GM19438 (cell line): ENCODE measurements around the gene PRKAB1.

Experiments used
- ATAC-seq: cut with Tn5 transposase; IDR thresholded peaks from one replicate; pipeline ENCODE4 v1.9.1; 2021; ENCODE audit warnings: low read depth; ENCODE audit not compliant: unreplicated experiment

PRKAB1 gene

DNA sequence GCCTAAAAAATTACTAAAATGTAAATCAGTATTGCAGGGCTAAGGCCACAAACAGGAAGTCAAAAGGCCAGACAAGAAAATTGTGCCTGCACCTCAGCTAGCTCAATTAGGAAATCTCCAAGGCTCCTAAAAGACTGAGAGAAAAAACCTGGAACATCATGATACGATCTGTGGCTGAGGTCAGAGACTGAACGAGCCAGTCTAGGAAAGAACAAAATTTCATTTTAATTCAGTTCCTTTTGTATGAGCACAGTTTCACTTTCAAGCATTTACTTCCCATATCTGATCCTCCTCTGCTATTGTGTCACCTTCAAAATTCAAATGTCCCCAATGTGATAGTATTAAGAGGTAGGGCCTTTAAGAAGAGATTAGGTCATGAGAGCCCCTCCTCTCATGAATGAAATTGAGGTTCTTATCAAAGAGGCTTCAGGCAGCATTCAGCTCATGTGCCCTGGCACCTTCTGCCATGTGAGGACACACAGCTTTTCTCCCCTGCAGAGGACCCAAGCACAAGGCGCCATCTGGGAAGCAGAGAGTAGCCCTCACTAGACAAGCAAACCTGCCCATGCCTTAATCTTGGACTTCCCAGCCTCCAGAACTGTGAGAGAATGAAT is 14.8 kb downstream of the PRKAB1 start:
- ATAC-seq = no peak

DNA sequence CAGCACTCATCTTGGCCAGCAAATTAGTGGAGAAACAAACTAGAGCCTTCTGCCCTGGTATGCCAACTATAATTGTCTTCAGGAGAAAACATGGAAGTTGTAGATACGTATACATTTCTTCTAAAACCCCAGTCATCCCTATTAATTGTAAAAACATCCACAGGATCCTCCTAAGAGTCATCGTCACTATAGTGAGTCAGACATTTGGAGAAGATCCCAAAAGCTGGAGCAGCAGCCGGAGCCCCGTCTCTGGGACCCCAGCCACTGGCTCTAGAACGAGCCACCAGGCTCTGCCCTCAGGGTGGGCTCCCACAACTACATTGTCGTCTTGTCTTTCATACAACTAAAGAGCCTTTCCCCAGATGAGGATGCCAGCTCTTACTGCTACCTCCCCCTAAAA is 15.5 kb downstream of the PRKAB1 start:
- no peak for ATAC-seq

DNA sequence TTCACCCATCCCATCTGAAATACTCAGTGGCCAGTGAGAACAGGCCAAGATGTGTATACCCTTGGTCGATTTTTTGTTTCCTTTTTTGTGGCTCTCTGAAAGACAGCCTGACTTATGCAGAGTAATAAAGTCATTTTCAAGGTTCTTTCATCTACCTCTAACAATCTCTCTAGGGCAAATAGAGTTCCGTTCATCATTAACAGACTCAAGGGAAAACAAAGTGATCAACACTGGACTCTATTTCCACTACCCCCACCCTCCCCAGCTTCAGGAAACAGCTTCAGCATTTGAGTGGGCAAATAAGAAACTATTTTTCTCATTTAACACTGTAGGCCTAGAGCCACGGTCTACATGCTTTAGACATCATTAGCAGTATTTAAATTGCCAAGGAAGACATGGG is 15.9 kb downstream of the PRKAB1 start:
- no peak for ATAC-seq

DNA sequence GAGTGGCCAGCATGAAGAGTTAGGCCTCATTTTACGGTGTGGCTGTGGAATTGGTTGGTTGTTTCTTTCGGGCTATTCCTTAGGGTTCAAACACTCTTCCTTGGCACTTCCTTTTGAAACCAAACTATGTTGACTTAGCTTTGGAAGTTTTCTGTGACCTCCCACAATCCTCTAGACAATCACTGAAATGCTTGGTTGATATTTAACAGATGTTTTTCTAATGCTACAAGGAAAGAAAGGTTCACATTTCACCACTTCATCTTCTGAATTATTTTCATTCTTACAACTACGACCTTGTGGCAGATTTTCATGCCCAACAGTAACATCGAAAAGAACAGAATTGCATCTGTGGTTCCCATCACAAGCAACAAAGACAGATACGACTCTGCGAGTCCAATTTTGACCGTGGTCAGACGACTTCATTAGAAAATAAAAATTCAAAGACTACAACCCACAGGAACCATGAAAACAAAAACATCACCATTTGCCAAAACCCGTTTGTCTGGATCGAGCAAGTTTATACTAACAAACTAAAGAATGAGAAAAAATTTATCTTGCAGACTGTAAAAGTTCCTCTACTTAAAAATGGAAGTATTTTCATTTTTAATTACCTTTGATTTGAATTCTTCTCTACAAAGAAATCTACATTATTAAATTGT is 16.9 kb downstream of the PRKAB1 start:
- ATAC-seq = no peak

DNA sequence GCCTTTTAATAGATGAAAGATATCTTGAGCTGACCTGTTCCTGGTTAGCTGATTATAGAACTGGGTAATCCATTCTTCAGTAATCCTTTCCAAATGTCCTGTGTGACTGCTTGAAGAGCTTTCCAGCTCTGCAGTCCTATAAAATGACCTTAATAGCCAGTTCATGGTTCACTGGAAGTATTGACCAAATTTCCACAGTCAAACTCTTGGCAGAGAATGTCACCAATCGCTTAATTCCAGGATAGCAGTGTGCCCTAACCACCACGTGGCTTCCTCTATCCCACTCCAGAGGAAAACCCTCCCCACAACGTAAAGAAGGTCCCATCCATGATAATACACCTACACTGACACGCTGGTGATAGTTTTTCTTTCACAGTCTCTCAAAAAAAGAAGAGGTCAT is 17.4 kb downstream of the PRKAB1 start:
- ATAC-seq = no peak

DNA sequence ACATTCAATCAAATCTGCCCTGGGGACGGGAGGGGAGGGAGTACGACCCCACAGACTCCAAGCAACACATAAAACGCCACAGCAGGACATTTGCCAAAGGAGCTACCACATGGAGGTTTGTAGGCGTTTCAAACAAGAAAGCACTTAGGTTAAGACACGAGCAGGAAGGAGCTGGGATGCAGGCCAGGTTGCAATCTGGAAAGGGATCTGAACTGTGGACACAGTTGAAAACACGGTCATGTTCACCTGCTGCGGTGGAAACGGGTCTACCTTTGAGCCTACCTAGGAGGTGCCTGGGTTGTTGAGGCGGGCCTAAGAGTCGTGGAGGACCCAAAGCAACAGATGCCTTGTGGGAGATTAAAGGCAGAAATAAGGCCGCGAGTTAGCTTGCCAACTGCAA is 18.4 kb downstream of the PRKAB1 start:
- ATAC-seq = no peak

DNA sequence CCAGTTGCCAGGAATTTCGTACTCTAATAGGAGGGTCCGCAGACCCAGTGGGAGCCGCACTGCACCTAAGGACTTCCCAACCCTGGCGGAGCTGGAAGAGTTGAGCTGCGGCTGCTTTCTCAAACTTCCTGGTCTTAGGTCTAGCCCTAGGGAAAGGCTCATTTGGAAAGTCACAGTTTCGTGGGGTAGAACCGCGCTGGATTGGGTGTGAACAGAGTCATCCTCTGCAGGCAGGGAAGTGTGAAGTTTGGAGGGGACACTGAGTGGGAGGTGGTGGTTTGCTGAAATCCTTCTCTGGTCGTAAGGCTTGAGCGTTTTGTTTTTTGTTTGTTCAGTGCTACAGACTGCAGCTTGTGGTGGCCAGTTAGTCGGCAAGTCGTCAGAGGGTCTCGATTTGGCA is 18.8 kb downstream of the PRKAB1 start:
- ATAC-seq = no peak

DNA sequence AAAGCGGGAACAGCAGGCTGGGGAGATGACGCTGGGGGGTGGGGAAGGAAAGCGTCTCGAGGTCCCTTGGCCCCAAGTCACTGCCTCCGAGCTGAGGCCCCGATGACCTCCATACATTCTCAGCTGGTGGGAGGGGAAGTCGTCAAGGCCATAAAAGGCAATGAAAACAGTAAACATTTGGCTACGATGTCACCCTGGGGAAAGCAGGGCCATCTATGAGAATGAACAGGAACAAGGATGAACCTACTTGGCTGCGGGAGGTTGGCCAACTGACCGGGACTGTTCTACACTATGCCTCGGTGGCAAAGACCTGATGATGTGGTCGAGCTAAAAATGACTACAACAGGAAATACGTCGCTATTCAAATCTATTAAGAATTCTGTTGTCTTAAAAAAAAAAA is 19.5 kb downstream of the PRKAB1 start:
- no peak for ATAC-seq

DNA sequence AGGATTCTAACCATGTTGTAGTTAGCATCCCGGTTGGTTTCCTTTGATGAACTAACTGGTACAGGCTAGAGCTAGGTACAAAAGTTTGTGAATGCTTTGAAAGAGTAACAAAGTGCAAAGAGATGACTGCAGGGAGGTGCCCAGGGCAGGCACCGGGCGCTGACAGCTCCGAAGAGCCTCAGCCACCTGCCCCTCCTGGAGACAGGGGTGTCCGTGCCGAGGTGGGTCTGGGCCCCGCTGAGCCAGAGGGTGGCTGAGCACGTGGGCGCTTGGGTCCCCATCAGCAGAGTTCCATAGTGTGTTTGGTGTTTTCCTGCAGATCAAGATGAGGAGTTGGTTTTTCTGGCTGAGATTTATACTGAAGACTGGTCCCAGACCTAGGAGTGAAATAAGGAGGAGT is 19.9 kb downstream of the PRKAB1 start:
- no peak for ATAC-seq

DNA sequence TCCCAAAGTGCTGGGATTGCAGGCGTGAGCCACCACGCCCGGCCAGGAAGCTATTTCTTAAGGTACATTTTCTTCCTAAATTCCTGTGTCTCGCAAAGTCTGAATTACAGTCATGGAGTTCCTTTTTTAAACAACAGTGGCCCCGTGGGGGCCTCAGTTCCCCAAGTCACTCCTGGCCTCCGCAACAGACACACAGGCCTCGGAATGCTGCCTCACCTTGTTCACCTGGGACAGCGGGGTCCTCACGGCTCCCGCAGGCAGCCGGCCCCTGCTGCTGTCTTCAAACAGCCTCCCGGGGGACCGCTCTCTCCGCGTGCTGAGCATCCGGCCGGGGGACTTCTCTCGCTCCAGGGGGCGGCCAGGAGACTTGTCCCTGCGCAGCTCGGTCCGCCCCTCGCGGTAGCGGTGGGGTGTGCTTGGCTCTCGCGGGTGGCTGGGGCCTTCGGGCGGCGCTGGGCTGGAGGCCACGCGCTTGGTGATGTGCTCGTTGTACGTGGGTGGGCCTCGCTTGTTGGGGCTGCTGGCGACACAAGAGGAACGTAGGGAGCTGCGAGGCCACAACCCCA is 22.1 kb downstream of the PRKAB1 start:
- no peak for ATAC-seq

DNA sequence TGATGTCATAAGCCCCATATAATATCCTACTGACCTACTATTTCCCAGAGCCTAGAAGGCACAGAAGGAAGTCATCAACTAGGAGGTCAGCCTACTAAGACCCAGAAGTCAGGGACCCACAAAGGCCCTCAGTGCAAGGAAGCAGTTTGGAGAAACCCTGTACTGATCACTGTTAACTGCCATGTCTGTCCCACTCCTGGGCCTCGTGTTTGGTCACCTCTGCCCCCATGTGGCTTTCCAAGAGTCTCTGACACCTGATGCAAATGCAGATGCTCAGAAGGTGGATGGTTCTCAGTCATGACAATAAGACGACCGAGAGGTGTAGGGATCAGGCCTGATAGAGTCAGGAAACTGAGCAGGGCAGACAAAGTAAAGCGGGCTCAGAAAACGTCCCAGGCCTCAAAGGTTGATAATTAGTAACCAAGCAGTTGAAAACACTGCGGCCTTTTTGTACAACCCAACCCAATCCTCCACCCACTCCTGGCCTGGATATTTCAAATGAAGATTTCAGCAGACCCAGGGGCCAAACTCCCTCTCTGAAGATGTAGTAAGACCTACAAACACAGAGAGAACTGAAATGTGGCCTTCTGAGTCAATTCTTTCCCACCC is 23.4 kb downstream of the PRKAB1 start:
- no peak for ATAC-seq

DNA sequence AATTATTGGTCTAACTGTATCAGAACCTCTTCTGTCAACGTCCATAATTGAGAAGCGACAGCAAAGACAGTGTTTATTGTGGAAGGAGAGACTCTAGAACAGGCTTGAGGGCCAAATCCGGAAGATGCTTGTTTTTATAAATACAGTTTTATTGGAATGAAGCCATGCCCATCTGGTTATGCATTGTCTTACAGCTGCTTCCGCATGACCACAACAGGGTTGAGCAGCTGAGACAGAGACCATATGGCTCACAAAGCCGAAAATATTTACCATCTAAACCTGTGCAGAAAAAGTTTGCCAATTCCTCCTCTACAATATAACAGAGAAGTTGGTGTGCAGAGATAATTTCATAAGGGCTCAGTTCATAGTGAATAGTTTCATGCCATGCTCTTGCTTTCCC is 24.5 kb downstream of the PRKAB1 start:
- no peak for ATAC-seq

DNA sequence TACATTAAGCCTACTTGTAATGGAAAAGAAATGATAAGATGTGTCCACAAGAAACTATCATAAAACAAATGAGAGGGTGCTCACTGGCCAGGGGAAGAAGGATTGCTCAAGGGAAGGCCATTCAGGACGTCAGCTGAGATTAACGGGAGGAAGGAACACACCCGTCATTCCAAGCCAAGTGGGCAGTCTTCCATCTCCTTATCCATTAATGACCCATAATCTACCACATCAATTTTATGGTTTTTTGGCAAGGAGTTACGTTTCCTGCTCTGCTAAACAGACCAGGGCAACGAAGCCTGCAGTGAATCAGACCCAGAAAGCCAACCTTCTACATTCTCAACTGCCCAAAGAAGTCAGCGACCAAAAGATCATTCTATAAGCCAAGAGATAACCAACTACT is 25.1 kb downstream of the PRKAB1 start:
- no peak for ATAC-seq

DNA sequence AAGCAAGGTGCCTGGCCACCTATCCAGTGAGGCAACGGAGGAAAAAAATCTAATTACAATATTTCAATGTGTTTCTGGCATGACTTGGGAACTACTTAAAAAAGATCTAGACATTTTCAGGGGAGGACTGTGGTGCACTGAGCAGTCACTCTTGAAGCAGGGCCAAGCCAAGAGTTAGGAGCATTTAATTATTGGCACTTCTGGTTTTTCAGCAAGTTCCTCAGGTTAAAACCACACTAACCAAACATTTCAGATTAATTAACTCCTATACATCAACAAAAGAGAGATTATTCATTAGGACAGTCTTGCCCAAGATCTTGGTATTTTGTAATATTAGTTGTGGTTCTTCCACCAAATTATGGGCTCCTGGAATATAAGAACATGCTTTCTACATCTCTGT is 25.6 kb downstream of the PRKAB1 start:
- no peak for ATAC-seq

DNA sequence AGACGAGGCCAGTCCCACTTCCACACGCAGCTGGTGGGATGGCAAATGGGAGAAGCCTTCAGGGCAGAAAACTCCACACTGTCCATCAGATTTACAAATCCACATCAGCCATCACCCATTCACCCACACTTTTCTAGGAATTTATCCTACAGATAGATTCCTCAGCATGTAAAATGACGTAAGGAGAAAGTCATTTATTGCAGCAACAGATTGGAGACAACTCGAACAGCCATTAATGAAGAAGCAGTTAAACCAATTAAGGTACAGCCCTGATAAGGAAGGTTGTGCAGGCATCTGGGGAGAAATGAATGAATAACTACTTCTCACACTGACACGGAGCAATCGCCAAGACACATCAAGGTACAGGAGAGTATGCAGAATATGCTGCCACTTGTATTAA is 26.2 kb downstream of the PRKAB1 start:
- ATAC-seq = no peak

DNA sequence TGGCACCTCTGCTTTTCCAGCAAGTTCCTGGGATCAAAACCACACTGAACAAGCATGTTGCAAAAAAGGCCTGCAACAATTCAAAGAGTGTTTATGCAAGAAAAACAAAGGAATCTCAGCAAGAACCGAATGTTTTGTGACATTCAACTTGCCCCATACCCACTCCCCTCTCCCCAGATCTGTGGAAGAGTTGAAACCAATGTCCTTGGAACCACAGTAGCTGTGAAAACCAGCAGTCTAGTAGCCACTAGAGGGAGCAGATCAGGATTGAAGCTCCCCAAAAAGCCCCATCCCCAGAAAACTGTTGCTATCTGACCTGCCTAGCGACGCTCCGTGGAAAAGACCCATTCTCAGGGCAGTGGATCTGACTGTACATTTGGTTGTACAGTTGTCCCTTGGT is 27.1 kb downstream of the PRKAB1 start:
- ATAC-seq = no peak

DNA sequence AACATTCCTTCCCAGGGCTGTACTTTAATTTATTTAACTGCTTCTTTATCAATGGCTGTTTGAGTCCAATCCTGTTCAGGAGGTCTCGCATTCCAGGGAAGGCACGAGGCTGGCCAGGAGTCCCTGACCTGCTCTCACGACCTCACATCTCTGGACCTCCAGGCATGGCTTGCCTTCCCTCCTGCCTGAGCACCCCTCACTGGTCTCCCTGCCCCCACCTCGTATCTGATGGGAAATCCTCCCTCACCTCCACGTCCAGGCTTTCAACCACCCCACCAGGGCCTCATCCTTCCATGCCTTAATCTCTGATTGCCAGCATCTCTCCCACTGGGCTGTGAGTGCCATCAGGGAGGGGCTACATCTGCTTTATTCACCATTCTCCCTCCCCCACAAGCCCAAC is 29.0 kb downstream of the PRKAB1 start:
- ATAC-seq = no peak

DNA sequence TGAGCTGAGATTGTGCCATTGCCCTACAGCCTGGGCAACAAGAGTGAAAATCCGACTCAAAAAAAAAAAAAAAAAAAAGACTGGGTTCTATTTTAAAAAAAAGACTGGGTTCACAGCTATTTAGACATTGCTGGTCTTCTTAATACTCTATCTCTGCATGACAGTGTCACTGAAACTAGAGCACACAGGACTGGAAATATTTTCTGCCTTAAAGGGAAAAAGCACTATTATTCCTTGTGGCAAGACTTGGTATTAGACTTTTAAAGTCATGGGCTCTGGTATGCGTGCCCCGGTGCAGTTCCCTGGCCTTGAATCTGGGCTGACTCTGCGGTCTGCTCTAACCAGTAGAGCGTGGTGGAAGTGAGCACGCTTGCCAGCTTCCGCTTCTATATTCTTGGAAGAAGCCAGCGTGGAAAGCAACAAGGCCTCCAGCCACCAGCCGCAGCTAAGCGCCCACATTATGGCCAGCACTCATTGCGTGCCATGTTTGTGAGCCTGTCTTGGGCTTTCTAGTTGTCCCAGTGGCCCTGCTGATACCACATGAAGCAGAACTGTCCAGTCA is 31.3 kb downstream of the PRKAB1 start:
- no peak for ATAC-seq

DNA sequence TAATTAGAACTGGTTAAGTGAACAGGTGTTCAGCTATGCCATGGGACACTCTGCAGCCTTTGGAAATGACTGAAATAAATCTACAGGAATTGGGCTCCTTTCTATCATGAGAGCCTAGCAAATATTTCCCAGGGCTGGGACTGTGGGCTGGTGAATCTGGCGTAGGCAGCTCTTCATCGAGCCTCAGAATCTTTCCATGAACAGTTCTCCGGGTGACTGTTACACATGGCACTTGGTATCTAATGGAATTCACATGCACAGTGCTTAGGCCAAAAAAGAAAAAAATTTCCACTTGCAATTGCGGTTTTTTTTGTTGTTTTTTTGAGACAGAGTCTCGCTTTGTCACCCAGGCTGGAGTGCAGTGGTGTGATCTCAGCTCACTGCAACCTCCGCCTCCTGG is 32.1 kb downstream of the PRKAB1 start:
- no peak for ATAC-seq

DNA sequence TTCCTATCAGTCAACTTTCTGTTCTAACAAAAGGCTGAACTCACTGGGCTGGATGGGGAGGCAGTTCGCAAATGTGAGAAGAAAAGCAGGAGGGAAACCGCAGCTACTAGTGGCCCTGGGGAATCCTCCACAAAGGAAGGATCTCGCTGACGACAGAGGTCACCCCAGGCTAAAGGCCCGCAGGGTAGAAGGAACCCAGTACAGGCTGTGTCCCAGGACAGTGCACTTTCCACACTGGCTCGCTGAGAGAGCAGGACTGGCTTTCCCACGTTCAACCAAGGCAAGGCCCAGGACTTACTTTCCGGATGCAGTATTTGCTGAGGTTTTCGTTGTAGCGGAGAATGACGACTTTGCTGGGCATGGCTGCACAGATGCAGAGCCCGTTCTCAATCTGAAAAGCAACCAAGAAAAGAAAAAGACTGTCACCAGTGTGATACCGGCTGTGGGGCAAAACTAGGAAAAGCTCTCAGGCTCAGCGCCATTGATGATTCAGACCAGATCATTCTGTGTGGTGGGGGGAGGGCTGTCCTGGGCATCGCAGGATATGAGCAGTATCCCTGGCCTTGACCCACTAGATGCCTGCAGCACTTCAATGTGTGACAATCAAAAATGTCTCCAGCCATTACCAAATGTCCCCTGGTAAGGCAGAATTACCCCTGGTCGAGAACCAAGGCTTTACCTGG is 36.3 kb downstream of the PRKAB1 start:
- no peak for ATAC-seq

DNA sequence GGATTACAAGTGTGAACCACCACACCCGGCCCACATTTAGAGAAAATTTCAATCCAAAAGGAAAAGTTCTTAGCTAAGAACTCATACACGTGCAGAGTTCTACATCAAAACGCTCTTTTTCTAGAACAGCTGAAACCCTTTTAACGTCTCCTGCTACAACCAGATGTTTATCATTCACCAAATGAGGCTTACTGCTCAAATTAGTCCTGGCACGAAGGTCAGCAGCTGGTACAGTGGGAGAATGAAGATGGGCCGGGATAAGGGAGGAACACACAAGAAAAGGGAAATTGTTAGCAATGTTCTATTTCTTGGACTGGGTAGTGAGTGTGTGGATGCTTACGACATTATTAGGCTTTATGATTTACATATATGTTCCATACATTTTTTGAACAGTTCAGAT is 37.2 kb downstream of the PRKAB1 start:
- no peak for ATAC-seq
